CD14-positive monocyte (primary cell): ENCODE measurements around the gene SYNE1. TPM values are rescaled to one million over a fixed set of nuclear protein-coding genes. Genes with fewer than 3 reads are reported as not detected.

Experiments used
- DNase-seq, 3 donors: peaks; one replicate each; pipeline ENCODE4 v3.0.0-alpha.2; 2011 to 2022
- H2AFZ ChIP-seq: 2 replicates; pipeline ENCODE4 v1.6.0; 2012; ENCODE audit warnings: mild to moderate bottlenecking, low read depth, low read length, inconsistent platforms; ENCODE audit not compliant: insufficient read depth, poor library complexity, severe bottlenecking
- H3K27ac ChIP-seq, 2 donors: 1 replicate in 1 of 2; 2 replicates in 1 of 2; pipeline ENCODE4 v1.5.1; 2012 to 2013; ENCODE audit warnings: low read length in 2 of 2, control low read depth in 1 of 2, inconsistent platforms in 1 of 2, low read depth in 1 of 2, mild to moderate bottlenecking in 1 of 2
- H3K27me3 ChIP-seq, 2 donors: one replicate each; pipeline versions ENCODE4 v1.6.0 to v1.6.1; 2011 to 2013; ENCODE audit warnings: low read length in 2 of 2; ENCODE audit not compliant: control insufficient read depth in 2 of 2, insufficient read depth in 2 of 2
- H3K36me3 ChIP-seq, 2 donors: replicated peaks in 1 of 2; 1 replicate in 1 of 2; 2 replicates in 1 of 2; pipeline versions ENCODE4 v1.5.1 to v1.6.1; 2012 to 2013; ENCODE audit warnings: low read length in 2 of 2, control low read depth in 1 of 2, inconsistent platforms in 1 of 2, mild to moderate bottlenecking in 1 of 2; ENCODE audit not compliant: insufficient read depth in 2 of 2, control insufficient read depth in 1 of 2
- H3K4me1 ChIP-seq, 2 donors: 1 replicate in 1 of 2; 2 replicates in 1 of 2; pipeline versions ENCODE4 v1.5.1 to v1.6.1; 2012 to 2013; ENCODE audit warnings: low read length in 2 of 2, control low read depth in 1 of 2, inconsistent platforms in 1 of 2, mild to moderate bottlenecking in 1 of 2, moderate library complexity in 1 of 2; ENCODE audit not compliant: insufficient read depth in 2 of 2, control insufficient read depth in 1 of 2
- H3K4me2 ChIP-seq: replicated peaks from 2 replicates; pipeline ENCODE3; 2012; ENCODE audit warnings: low read length, moderate library complexity, mild to moderate bottlenecking; ENCODE audit not compliant: poor library complexity, severe bottlenecking; ENCODE audit errors: extremely low read depth
- H3K4me3 ChIP-seq, 3 experiments: fragments of 200-600 bp in 1 of 3; sonication (generic) in 1 of 3; replicated peaks in 1 of 3; 1 replicate in 2 of 3; 2 replicates in 1 of 3; pipeline ENCODE4 v1.5.1; 2011 to 2013; ENCODE audit warnings: low read length in 3 of 3, mild to moderate bottlenecking in 3 of 3, control low read depth in 2 of 3, low read depth in 2 of 3, inconsistent platforms in 1 of 3, moderate library complexity in 1 of 3
- H3K79me2 ChIP-seq: 2 replicates; pipeline ENCODE4 v1.6.0; 2012; ENCODE audit warnings: mild to moderate bottlenecking, control low read depth, inconsistent platforms, low read length, moderate library complexity; ENCODE audit not compliant: insufficient read depth
- H3K9ac ChIP-seq: 2 replicates; pipeline ENCODE4 v1.6.0; 2017; ENCODE audit warnings: low read length, mild to moderate bottlenecking; ENCODE audit not compliant: insufficient read depth, poor library complexity, severe bottlenecking
- H3K9me3 ChIP-seq, 2 donors: replicated peaks in 1 of 2; 1 replicate in 1 of 2; 2 replicates in 1 of 2; pipeline versions ENCODE4 v1.5.1 to v1.6.1; 2012 to 2013; ENCODE audit warnings: low read length in 2 of 2, control low read depth in 1 of 2; ENCODE audit not compliant: control insufficient read depth in 1 of 2, insufficient read depth in 1 of 2
- H4K20me1 ChIP-seq: 2 replicates; pipeline ENCODE4 v1.6.0; 2012; ENCODE audit warnings: mild to moderate bottlenecking, low read length, control low read depth, moderate library complexity; ENCODE audit not compliant: insufficient read depth
- H3K27ac Mint-ChIP-seq, 7 donors: one replicate each; pipeline ENCODE4 v1.8.0; 2020; ENCODE audit warnings: mild to moderate bottlenecking in 7 of 7, mixed read lengths in 7 of 7, moderate library complexity in 6 of 7, inconsistent platforms in 2 of 7
- H3K27me3 Mint-ChIP-seq, 3 donors: one replicate each; pipeline ENCODE4 v1.8.0; 2021 to 2022; ENCODE audit warnings: low read depth in 3 of 3, mild to moderate bottlenecking in 3 of 3, mixed read lengths in 3 of 3, moderate library complexity in 3 of 3, inconsistent platforms in 1 of 3
- H3K36me3 Mint-ChIP-seq, 2 donors: one replicate each; pipeline ENCODE4 v1.8.0; 2020; ENCODE audit warnings: mixed read lengths in 2 of 2, inconsistent platforms in 1 of 2, mild to moderate bottlenecking in 1 of 2
- H3K4me1 Mint-ChIP-seq: one replicate; pipeline ENCODE4 v1.8.0; 2020; ENCODE audit warnings: mild to moderate bottlenecking, mixed read lengths
- H3K4me3 Mint-ChIP-seq, 2 donors: one replicate each; pipeline ENCODE4 v1.8.0; 2020; ENCODE audit warnings: mild to moderate bottlenecking in 2 of 2, mixed read lengths in 2 of 2, moderate library complexity in 1 of 2
- H3K9me3 Mint-ChIP-seq, 7 donors: one replicate each; pipeline ENCODE4 v1.8.0; 2020 to 2022; ENCODE audit warnings: mixed read lengths in 7 of 7, mild to moderate bottlenecking in 6 of 7, moderate library complexity in 6 of 7, inconsistent platforms in 2 of 7
- CTCF ChIP-seq: fragments of 200-600 bp; IDR thresholded peaks from one replicate; pipeline ENCODE4 v1.8.0; 2022; ENCODE audit warnings: antibody characterized with exemption, mild to moderate bottlenecking
- WGBS: methylation state at CpG from one replicate; pipeline ENCODE4 v1.1.5; 2013; ENCODE audit warnings: missing lambda C conversion rate; ENCODE audit not compliant: insufficient coverage; 5-methylcytosine and 5-hydroxymethylcytosine counted together
- intact Hi-C, 2 donors: fragments of 100-400 bp; cut with micrococcal nuclease; formaldehyde crosslinking; loops; one replicate each; pipeline versions ENCODE4 v1.15.0 to v1.15.1; 2023
- polyA plus RNA-seq, 3 donors: library from polyadenylated mRNA; depleted of rRNA in 1 of 3; unstranded in 2 of 3; stranded (reverse) in 1 of 3; fragments of 300-500 nt in 2 of 3; fragments of >200 nt in 1 of 3; fragmentation: Illumina TruSeq in 2 of 3; gene quantifications; 1 replicate in 2 of 3; 2 replicates in 1 of 3; pipeline ENCODE4 v1.2.3, GENCODE V29; 2012 to 2021

SYNE1 gene
- polyA plus RNA-seq, 3 donors: 3.7 to 24.5 (median 8.1) TPM

GRCh38 chr6:152585236-152585635, 51.9 kb downstream of the SYNE1 start:
- no peaks in the 10 kb centered on the region for H3K9me3 ChIP-seq
- no peak for TF ChIP-seq CTCF
- intact Hi-C loops: no loop called here
- no peaks in the 10 kb centered on the region for H3K27me3 ChIP-seq
- no peak overlapping the region for H3K4me2 ChIP-seq
- H3K9ac ChIP-seq: no peak overlapping the region
- H4K20me1 ChIP-seq: no peaks in the 10 kb centered on the region
- peaks cover 41% of the 10 kb centered on the region for H3K4me1 Mint-ChIP-seq
- H3K9me3 Mint-ChIP-seq: peaks cover 0 to 2% (median 0%) of the 10 kb centered on the region in 7 donors
- no peak overlapping the region for H3K27ac Mint-ChIP-seq
- WGBS: no CpG with 5 or more reads among the region's 3 CpGs
- H3K27ac ChIP-seq: no peak overlapping the region
- no peak for DNase-seq
- no peak overlapping the region for H3K4me3 ChIP-seq
- H3K79me2 ChIP-seq: no peaks in the 10 kb centered on the region
- peaks cover 0 to 2% (median 0%) of the 10 kb centered on the region in 3 donors for H3K27me3 Mint-ChIP-seq
- H3K4me3 Mint-ChIP-seq: no peak overlapping the region
- H3K4me1 ChIP-seq: peaks cover 25 to 28% of the 10 kb centered on the region in 2 donors
- no peaks in the 10 kb centered on the region for H3K36me3 ChIP-seq
- H3K36me3 Mint-ChIP-seq: peaks cover 0 to 3% of the 10 kb centered on the region in 2 donors
- no peak overlapping the region for H2AFZ ChIP-seq

- TF ChIP-seq CTCF: no peak
- no peaks in the 10 kb centered on the region for H3K27me3 ChIP-seq
- DNase-seq: no peak
- Mint-ChIP-seq H3K9me3 (peaks cover 0 to 2% (median 0%) of the 10 kb centered on the region in 7 donors), H3K4me1 (peaks cover 34% of the 10 kb centered on the region), H3K4me3 (no peak overlapping the region), H3K27ac (no peak overlapping the region), H3K27me3 (peaks cover 0 to 2% (median 0%) of the 10 kb centered on the region in 3 donors), H3K36me3 (peaks cover 0 to 3% of the 10 kb centered on the region in 2 donors)
- no peaks in the 10 kb centered on the region for H3K9me3 ChIP-seq
- H3K79me2 ChIP-seq: no peaks in the 10 kb centered on the region
- H3K9ac ChIP-seq: no peak overlapping the region
- H3K4me2 ChIP-seq: no peak overlapping the region
- H4K20me1 ChIP-seq: no peaks in the 10 kb centered on the region
- intact Hi-C loops: no loop called here
- no CpG with 5 or more reads among the region's 3 CpGs for WGBS
- no peak overlapping the region for H3K4me3 ChIP-seq
- no peak overlapping the region for H3K27ac ChIP-seq
- no peaks in the 10 kb centered on the region for H3K36me3 ChIP-seq
- H3K4me1 ChIP-seq: peaks cover 23 to 24% of the 10 kb centered on the region in 2 donors
- no peak overlapping the region for H2AFZ ChIP-seq
Observed at GRCh38 chr6:152583888-152584287, 53.3 kb downstream of the SYNE1 start.
